Measurements from ENCODE around the gene MTSS2.

MTSS2 gene, protein sequence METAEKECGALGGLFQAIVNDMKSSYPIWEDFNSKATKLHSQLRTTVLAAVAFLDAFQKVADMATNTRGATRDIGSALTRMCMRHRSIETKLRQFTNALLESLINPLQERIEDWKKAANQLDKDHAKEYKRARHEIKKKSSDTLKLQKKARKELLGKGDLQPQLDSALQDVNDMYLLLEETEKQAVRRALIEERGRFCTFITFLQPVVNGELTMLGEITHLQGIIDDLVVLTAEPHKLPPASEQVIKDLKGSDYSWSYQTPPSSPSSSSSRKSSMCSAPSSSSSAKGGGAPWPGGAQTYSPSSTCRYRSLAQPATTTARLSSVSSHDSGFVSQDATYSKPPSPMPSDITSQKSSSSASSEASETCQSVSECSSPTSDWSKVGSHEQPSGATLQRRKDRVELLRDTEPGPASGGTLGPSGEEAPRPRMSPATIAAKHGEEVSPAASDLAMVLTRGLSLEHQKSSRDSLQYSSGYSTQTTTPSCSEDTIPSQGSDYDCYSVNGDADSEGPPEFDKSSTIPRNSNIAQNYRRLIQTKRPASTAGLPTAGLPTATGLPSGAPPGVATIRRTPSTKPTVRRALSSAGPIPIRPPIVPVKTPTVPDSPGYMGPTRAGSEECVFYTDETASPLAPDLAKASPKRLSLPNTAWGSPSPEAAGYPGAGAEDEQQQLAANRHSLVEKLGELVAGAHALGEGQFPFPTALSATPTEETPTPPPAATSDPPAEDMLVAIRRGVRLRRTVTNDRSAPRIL

DNA sequence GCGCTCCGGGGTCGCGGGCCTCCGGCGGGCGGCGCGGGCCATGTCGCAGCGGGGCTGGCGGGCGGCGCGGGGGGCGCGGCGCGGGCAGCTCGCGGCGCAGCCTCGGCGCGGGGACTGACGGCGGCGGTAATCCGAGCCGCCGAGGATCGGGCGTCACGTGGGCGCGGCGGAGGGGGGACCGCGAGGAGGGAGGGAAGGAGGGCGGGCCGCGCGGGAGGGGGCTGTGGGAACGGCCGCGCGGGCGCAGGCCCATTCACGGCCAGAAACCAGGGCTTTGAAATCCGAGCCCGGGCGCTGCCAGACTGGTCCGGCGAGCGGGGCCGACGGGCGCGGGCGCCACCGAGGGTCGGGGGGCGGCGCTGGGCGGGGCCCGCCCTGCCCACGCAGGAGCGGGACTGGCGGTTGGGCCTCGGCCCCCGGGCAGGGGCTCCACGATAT, at the start of gene MTSS2:
MTSS2 (minus strand) TSS at position 116 of the 438 bp plus-strand sequence. CDS start 262 bp downstream, outside the sequence.
- no peak for DNase-seq (ENCODE audit: low read depth, low spot score)

DNA sequence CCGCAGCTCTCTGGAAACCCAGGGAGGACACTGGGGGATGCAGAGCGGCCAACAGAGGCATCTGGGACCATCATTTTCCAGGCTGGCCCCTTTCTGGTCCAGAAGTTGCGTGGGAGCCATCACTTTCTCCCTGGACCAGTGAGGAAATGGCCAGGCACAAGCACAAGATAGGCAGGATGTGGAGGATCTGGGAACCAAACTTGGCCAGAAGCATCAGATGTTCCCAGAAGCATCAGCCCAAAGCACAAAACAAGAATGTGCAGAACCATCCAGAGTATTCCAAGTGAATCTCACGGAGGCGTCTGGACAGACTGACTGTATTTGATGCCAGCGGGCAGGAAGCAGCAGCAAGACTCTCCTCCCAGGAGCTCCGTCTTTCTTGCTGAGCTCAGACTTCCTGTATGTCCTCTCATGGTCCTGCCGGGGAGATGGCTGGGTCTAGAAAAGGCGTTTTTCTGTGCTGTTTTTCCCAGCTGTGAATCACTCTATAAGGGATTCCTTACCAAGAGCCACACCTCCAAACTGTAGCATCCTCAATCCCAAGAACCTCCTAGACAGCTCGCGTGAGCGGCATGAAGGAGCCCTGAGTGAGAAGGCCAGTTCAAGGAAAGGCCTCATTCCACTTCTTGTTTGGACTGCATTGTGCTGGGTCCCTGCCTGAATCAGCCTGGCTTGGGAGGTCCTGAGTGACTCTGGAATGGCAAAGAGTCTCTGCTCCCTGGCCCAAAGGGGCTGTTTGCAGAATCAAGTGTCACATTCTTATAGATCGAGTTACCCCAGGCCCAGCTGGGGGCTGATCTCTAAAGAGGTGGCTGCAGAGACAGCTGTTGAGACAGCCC, 49.5 kb upstream of the MTSS2 start:
- no peak for DNase-seq (ENCODE audit: low read depth, low spot score)

DNA sequence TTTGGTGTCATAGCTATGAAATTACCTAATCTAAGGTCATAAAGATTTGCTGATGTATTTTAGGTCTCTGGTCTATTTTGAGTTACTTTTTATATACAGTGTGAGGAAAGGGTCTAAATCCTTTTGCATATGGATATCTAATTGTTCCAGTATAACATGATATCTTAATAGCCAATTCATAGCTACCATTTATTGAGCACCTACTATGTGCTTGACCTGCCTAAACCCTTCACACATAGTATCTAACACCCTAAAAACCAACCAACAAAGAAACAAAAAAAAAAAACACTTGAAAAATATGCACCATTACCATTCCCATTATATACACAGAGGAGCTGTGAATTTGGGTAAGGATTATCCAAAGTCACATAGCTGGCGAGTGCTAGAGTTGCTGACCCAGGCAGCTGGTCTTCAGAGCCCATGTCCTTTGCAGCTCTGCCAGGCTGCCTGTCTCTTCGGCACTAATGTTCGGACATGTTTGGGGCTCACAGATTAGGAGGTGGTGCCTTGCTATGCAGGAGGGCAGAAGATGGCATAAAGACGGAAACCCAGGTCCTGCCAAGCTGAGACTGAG, 48.8 kb upstream of the MTSS2 start:
- DNase-seq (ENCODE audit: low read depth, low spot score), result no peak

DNA sequence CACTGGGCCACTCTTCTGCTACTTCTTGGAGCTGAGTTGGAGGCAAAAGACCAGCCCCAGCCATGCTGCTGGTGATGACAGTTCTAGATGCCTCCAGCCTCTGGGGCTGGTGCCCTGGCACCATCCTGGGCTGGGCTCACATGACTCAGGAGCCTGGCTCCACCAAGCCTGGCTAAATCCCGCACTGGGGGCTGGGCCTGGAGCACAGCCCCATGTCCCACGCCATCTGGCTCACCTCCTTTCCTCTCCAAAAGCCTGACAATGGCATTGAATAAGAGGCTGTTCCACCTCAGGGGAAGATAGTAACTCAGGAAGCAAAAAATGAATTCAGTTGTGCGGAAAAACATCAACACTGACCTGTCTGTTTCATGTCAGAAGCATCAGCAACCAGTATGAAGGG, 45.1 kb upstream of the MTSS2 start:
- DNase-seq (ENCODE audit: low read depth, low spot score), result no peak

DNA sequence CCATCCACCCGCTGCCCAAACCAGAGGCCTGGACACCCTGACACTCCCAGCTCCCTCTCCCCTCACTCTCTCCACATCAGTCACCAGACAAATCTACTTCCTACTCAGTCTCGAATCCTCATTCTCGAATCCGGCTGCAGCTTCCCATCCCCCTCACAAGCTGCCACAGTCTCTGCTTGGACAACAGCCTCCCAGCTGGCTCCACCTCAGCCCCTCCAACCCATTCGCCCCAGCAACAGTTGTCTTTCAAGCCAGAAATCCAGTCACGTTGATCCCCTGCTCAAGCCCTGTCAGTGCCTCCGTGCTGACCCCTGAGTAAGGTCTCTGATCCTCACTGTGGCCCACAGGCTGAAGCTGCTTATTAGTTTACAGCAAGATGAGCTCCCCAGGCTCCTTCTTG, 44.2 kb upstream of the MTSS2 start:
- no peak for DNase-seq (ENCODE audit: low read depth, low spot score)

DNA sequence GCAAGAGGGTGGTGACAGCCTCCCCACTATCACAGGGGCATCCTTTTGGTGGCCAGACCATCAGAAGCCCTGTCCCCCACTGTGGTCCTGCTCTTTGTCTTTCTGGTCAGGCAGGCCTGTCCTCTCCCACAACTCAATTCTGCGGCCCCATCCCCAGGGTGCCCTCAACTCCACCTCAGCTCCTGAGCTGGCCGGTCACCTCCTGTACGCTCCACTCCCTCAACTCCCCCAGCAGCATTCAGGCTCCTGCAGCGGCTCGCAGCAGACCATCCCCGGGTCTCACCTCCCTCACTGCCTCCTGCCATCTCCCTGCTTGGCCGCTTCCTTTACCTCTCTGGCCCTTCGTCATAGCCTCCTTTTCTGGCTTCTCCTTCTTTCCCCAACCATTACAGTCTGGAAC, 43.4 kb upstream of the MTSS2 start:
- no peak for DNase-seq (ENCODE audit: low read depth, low spot score)

DNA sequence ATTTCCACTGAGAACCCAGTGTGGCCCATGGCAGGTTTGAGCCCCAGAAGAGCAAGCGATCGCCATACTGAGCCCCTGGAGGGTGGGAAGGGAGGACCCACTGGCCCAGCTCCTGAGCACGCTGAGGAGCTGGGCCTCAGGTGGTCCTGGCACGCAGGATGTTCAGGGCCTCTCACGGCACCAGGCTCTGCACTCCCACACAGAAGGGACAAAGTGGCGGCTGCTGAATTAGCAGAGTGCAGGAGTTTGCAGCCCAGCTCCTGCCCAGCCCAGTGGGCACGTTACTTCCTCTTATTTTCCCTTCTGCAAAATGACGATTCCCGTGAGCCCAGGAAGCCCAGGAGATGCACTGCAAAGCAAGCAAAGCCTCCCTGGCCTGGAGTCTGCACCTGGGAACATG, 42.3 kb upstream of the MTSS2 start:
- DNase-seq (ENCODE audit: low read depth, low spot score), result no peak

DNA sequence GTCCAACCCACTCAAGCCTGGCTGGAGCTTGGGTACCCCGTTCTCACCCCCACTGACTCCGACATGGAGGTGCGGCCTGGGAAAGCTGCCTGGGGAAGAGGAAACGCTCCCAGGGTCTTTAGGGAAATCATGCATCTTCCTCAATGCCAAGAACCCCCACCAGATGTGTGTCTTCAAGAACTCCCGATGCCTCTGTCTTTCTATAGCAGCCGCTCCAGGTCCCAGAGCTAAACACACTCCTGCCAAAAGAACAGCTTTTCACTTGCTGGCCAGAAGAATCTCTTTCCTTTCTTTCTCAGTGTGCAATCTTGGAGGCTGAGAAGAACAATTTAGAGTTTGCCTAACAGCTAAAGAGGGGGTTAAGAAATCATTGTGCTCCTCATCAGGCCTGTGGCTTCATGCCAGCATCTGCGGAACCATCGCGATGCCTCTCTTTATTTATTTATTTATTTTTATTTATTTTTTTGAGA, 41.1 kb upstream of the MTSS2 start:
- DNase-seq (ENCODE audit: low read depth, low spot score), result no peak

DNA sequence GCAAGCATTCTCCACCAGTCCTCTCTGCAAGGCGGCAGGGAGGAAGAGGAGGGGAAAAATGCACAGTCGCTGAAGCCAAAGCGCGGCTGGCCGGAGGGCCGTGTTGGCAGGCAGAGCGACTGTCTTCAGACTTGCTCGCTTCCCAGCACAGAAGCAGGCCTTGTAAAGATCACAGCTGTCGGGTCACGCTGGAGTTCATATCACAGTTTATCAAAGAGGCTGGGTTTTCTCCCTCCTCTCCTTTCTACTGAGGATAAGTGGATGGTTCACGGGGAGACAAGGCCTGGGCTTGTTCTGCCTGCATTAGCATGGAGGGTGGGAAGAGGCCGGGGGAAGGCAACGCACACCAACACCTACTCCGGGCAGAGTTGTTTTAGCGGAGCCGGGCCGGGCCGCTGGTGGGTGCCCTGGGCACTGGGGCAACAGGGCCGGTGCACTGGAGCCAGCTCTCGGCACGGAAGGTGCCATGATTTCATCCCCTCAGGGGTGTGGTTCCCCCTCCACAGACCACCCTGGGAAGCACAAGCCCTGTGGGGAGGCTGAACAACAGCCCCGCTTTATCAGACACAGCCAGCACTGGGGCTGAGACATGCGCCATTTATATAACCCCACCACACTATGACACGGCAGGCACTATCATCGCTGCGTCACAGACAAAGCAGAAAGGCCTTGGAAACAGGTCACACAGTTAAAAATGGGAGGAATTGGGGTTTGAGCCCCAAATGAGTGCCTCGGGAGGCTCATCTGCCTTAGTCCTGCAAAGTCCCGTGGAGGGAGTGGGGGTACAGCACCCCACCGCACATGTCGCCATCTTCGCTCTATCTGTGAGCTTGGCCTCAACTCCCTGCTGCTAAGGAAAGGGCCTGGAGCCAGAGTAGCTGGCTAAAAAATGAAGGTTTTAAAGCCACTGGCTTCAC, 40.3 kb upstream of the MTSS2 start:
- DNase-seq (ENCODE audit: low read depth, low spot score), result no peak

DNA sequence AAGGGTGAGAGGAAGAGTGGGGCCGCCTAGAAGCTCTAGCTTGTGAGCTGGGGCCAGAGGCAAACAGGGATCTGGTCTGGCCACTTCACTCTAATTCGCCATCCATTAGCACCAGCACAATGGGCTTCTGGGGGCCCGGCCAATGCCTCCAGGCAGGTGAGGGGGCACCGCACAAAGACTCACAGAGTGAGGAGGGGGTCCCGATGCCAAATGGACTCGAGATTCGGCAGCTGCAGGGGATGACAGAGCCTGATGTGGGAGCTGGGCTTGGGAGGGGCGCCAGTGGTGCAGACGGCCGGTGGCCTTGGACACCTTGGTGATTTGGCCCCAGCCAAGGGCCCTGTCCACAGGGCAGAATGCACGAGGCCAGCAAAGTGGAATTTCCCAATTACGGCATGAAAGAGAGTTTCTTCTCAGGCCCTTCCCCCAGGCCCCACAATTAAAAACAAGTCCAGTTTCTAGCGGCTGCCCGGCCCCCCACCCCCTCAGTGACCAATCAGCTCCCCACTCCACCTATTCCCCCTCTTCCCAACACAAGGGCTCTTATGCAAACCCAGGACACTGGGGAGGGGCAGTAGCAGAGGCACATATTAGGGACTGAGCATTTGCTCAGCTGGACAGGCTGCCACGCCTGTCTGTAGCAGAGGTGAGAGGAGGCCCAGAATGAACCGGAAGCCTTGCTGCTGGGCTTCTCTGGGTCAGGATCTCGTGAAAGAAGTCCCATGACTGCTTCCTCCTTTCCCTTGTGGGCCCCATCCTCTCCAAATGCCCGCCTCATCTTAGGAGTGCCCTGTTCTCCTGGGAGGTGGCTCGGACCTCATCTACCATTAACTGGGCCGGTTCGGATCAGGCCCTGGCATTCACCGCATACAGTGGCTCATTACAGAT, 39.4 kb upstream of the MTSS2 start:
- no peak for DNase-seq (ENCODE audit: low read depth, low spot score)

DNA sequence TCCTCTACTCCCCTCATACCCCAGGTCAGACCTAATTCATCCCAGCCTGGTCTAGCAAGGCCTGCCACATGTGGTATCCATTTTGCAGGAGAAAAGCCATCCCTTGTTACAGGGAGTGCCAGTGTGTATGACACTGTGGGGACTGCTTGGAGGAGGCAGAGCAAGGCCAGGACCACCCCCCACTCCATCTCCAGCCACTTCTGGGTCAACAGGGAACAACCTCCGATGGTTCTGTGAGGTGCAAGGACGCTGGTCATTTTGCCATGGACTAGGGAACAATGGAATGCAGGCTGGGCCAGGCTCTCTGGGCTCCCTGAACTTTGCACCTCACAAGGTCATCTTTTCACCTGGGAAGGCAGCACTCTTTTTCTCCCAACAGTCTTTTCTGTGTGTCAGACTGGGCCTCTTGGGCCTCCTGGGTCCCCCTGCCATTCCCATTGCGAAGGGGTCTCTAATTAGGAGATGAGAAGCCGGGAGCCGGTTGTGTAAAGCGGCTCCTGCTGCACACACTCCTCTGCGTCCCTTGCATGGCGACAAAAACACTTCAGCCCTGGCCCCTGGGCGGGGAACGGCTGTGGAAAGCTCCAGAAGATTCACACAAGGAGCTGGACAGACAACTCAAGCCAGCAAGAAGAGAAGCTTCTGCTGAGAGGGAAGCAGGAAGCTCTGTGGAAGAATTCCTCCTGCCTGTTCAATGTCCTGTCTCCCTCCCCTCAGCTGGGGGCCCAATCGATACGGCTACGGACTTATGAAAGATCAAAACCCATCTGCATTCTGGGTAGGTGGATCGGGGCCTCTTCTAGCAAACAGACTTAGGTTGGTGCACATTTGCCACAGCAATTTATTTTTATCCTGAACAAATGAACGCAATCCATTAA, 38.5 kb upstream of the MTSS2 start:
- DNase-seq (ENCODE audit: low read depth, low spot score), result no peak

DNA sequence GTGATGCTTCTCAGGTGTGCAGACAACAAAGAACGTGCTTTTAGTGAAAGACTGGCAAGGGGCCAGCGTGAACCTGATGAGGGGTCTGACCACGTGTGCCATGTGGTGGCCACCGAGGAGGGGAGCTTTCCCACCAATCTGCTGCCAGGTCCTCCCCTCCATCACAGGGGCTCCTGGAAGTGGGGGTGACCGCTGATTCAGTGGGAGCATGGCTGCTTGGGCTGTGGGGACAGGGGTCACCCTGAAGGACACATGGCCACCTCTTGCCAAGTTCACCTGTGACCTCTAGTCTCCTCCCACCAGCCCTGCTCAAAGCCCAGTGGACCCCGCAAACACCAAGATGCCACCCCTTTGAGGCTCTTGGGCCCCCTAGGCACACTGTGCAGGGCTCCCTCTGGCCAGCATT, 37.9 kb upstream of the MTSS2 start:
- no peak for DNase-seq (ENCODE audit: low read depth, low spot score)

DNA sequence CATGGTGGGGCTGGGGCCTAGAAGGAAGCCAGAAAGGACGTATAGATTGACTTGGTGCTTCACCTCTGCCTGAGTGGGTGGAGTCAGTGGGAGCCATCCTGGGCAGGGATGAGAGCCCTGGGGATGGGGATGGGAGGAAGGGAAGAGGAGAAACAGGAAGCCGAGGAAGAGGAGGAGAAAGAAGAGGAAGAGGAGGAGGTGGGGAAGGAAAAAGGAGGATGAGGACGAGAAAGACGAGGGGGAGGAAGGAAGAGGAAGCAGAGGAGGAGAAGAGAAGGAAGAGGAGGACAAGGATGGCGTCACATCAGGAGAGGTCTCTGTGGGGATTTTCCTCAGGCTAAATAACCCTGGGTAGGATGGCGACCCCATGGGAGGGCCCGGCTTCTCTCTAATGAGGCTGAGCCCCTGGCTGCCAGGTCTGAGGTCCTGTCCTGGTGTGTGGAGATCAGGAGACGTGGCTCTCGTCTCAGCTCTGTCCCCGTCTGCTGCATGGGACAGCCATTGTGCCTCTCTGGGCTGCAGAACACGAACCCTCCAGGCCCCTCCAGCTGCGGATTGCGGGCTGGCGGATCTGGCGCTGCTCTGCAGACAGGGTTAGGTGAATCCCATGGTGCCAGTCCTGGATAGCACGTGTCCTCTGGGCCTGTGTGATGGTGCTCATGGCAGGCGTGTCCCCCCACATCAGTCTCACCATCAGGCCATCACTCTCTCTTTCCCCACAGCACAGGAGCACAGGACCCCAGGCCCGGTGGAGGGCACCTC, 35.5 kb upstream of the MTSS2 start:
- DNase-seq (ENCODE audit: low read depth, low spot score), result no peak

DNA sequence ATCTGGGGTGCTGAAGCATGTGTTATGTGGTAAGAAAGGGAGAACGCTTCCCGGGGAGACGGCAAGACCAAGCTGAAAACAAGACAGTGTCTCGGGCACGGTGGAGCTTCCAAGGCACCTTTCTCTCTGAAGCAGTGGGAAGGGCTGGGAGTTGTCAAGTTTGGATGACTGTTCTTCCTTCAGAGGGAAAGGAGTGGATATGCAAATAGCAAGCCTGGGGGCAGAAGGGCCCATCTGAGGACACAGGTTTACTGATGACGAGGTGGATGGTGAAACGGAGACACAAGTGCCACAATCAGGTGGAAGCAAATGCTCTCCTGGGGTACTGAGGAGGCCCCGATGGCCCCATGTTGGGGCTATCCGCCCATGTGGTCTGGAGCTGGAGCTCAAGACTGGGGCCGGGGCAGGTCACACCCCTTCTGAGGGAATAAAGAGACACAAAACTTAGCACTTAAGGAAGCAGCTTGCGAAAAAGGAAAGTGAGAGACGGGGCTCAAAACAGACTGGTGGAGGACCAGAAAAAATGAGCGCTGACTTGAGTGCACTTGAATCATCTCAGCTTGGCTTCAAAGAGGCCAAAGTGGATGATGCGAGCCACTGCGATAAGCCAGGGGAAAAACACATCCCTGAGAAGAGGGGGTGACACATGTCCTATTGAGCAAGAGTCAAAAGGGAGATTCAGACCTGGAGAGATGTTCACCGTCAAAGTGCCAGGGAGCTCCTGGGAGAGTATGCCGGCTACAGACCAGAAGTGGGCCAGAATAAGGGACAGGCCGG, 34.8 kb upstream of the MTSS2 start:
- no peak for DNase-seq (ENCODE audit: low read depth, low spot score)

DNA sequence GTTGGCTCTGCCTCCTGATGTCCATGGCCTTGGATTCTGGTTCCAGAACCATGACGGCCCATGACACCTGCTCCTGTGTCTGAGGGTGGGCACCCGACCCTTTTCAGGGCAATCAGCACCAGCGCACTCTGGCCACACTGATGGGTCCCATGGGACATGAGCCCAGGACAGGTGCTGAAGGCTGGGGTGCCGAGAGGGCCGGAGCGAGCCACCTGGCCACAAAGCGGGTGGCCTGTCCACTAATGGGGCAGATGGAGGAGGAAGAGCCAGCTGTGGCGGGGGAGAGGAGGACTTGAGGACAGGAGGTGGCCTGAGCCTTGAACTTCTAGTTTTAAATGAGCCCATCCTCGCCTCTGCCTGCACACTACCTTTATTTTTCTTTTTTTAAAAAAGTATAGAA, 31.2 kb upstream of the MTSS2 start:
- no peak for DNase-seq (ENCODE audit: low read depth, low spot score)

DNA sequence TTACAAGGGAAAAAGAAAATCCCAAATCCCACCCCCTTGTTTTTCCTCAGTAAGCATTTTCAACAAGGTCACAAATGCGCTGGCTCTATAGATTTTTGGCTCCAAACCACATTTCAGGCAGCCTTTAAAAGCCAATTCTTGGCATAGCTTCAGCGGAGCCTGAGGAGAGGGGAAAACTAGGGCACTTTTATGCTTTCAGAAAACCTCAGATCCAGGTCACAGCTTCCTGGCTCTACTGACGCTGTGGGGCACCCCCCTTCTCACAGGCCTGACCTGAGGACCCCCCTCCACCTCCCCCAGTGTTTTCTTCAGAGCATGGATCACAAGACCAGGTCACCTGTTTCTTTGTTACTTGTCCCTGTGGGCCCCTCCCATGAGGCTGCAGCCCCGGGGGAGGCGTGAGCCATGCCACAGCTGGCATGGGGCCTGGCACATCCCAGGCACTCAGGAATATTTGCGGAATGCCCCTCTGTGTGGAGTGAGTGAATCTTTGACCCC, 30.1 kb upstream of the MTSS2 start:
- DNase-seq (ENCODE audit: low read depth, low spot score), result no peak
